GM15510 (cell line): ENCODE data around the gene TCERG1L.

ENCODE experiments used
- POLR2A ChIP-seq: IDR thresholded peaks from 3 replicates; pipeline ENCODE4 v1.6.1; 2011; ENCODE audit warnings: borderline replicate concordance; ENCODE audit not compliant: insufficient read length; ENCODE audit errors: extremely low read depth

The TCERG1L gene

GRCh38 chr10:131269776-131270460, 41.6 kb downstream of the TCERG1L start:
- no peak for TF ChIP-seq POLR2A

- no peak for TF ChIP-seq POLR2A
Measured at GRCh38 chr10:131267814-131268095, 43.8 kb downstream of the TCERG1L start.

GRCh38 chr10:131266936-131267813, 44.3 kb downstream of the TCERG1L start:
- no peak for TF ChIP-seq POLR2A

GRCh38 chr10:131264110-131264788, 47.3 kb downstream of the TCERG1L start:
- no peak for TF ChIP-seq POLR2A

- no peak for TF ChIP-seq POLR2A
Measured at GRCh38 chr10:131261890-131262475, 49.5 kb downstream of the TCERG1L start.

GRCh38 chr10:131260452-131261211, 50.9 kb downstream of the TCERG1L start:
- TF ChIP-seq POLR2A: no peak

GRCh38 chr10:131260031-131260430, 51.5 kb downstream of the TCERG1L start:
- no peak for TF ChIP-seq POLR2A

- no peak for TF ChIP-seq POLR2A
Measured at GRCh38 chr10:131259535-131259934, 52.0 kb downstream of the TCERG1L start.

- no peak for TF ChIP-seq POLR2A
Measured at GRCh38 chr10:131258256-131258655, 53.3 kb downstream of the TCERG1L start.

GRCh38 chr10:131257027-131257426, 54.5 kb downstream of the TCERG1L start:
- no peak for TF ChIP-seq POLR2A

GRCh38 chr10:131254859-131255252, 56.7 kb downstream of the TCERG1L start:
- TF ChIP-seq POLR2A: no peak

GRCh38 chr10:131253931-131254858, 57.3 kb downstream of the TCERG1L start:
- TF ChIP-seq POLR2A: no peak

- TF ChIP-seq POLR2A: no peak
Measured at GRCh38 chr10:131252567-131253276, 58.8 kb downstream of the TCERG1L start.
